ENCODE results near the gene RABEP1. TPM values are rescaled to one million over a fixed set of nuclear protein-coding genes. Genes with fewer than 3 reads are reported as not detected.

The RABEP1 gene
- total RNA-seq, 3 donors from 2014 or later (not counting 1 experiment from before 2014, with no cell fraction given), result 44.1 to 64.0 (median 44.2) TPM

GRCh38 chr17:5408186-5408585 lies 126.1 kb downstream of the RABEP1 start:
- no peaks in the 10 kb centered on the region for H3K27me3 ChIP-seq (ENCODE audit: control insufficient read depth, insufficient read depth, low read length)
- Mint-ChIP-seq H3K4me3 (no peak overlapping the region), H3K36me3 (peaks cover 25% of the 10 kb centered on the region), H3K27me3 (ENCODE audit: low read depth in 2 of 2) (no peaks in the 10 kb centered on the region), H3K27ac (no peak overlapping the region), H3K9me3 (no peaks in the 10 kb centered on the region), H3K4me1 (peaks cover 19 to 21% of the 10 kb centered on the region in 2 donors)
- peaks cover 91% of the 10 kb centered on the region for H3K36me3 ChIP-seq (ENCODE audit: control insufficient read depth, insufficient read depth, low read length)
- H3K9me3 ChIP-seq (ENCODE audit: control insufficient read depth, insufficient read depth, low read length), result no peaks in the 10 kb centered on the region
- TF ChIP-seq CTCF (IDR thresholded peaks at IDR 0.05), result no peak
- no peak overlapping the region for H3K4me3 ChIP-seq (ENCODE audit: low read length)
- 74% methylated on average over 3 of the region's 5 CpGs for WGBS (ENCODE audit: insufficient coverage)
- no peak for ATAC-seq
- H3K27ac ChIP-seq (ENCODE audit: low read length), result no peak overlapping the region
- DNase-seq, result no peak
- intact Hi-C loops (cut with micrococcal nuclease), result no loop called here
- H3K4me1 ChIP-seq (ENCODE audit: control insufficient read depth, insufficient read depth, low read length), result no peaks in the 10 kb centered on the region

- Mint-ChIP-seq H3K36me3 (peaks cover 31% of the 10 kb centered on the region), H3K4me3 (no peak overlapping the region), H3K4me1 (peaks cover 23 to 26% of the 10 kb centered on the region in 2 donors), H3K27ac (no peak overlapping the region), H3K9me3 (no peaks in the 10 kb centered on the region), H3K27me3 (ENCODE audit: low read depth in 2 of 2) (no peaks in the 10 kb centered on the region)
- H3K36me3 ChIP-seq (ENCODE audit: control insufficient read depth, insufficient read depth, low read length), result peaks cover 90% of the 10 kb centered on the region
- no peaks in the 10 kb centered on the region for H3K9me3 ChIP-seq (ENCODE audit: control insufficient read depth, insufficient read depth, low read length)
- no peak for TF ChIP-seq CTCF (IDR thresholded peaks at IDR 0.05)
- 86% methylated on average over 7 of the region's 7 CpGs for WGBS (ENCODE audit: insufficient coverage)
- intact Hi-C loops (cut with micrococcal nuclease), result no loop called here
- DNase-seq, result no peak
- H3K4me3 ChIP-seq (ENCODE audit: low read length), result no peak overlapping the region
- no peak for ATAC-seq
- H3K27ac ChIP-seq (ENCODE audit: low read length), result no peak overlapping the region
- no peaks in the 10 kb centered on the region for H3K27me3 ChIP-seq (ENCODE audit: control insufficient read depth, insufficient read depth, low read length)
- H3K4me1 ChIP-seq (ENCODE audit: control insufficient read depth, insufficient read depth, low read length), result no peaks in the 10 kb centered on the region
Observed at GRCh38 chr17:5410594-5411272, 128.6 kb downstream of the RABEP1 start.

- H3K9me3 ChIP-seq (ENCODE audit: control insufficient read depth, insufficient read depth, low read length), result no peaks in the 10 kb centered on the region
Observed at GRCh38 chr17:5413682-5414081, 131.6 kb downstream of the RABEP1 start.

More at GRCh38 chr17:5413682-5414081, 131.6 kb downstream of the RABEP1 start:
- H3K4me3 Mint-ChIP-seq, result no peak overlapping the region
- peaks cover 28 to 36% of the 10 kb centered on the region in 2 donors for H3K4me1 Mint-ChIP-seq
- no peaks in the 10 kb centered on the region for H3K9me3 Mint-ChIP-seq
- Histone ChIP-seq H3K4me3 (ENCODE audit: low read length) (no peak overlapping the region), H3K27ac (ENCODE audit: low read length) (no peak overlapping the region), H3K4me1 (ENCODE audit: control insufficient read depth, insufficient read depth, low read length) (peaks cover 17% of the 10 kb centered on the region), H3K36me3 (ENCODE audit: control insufficient read depth, insufficient read depth, low read length) (peaks cover 67% of the 10 kb centered on the region), H3K27me3 (ENCODE audit: control insufficient read depth, insufficient read depth, low read length) (no peaks in the 10 kb centered on the region)
- WGBS (ENCODE audit: insufficient coverage), result 83% methylated on average over 4 of the region's 4 CpGs
- peaks cover 31% of the 10 kb centered on the region for H3K36me3 Mint-ChIP-seq
- no peak for TF ChIP-seq CTCF (IDR thresholded peaks at IDR 0.05)
- ATAC-seq (no peak), DNase-seq (no peak)
- H3K27ac Mint-ChIP-seq, result no peak overlapping the region
- intact Hi-C loops (cut with micrococcal nuclease), result no loop called here
- H3K27me3 Mint-ChIP-seq (ENCODE audit: low read depth in 2 of 2), result no peaks in the 10 kb centered on the region

Data from natural killer cell (primary cell).